Stimulated activated CD4-positive, alpha-beta T cell treated with anti-CD3 and anti-CD28 coated beads, TNF-alpha, amount 100 ng/mL, for 4 hours (primary cell): ENCODE results near the gene OR9A2.
"Not testable (repeated sequence)": the region's sequence is repeated elsewhere in the genome, so short reads cannot be mapped to it uniquely, and the experiment has no call there.

Source experiments
- DNase-seq, 3 experiments: peaks; one replicate each; pipeline ENCODE4 v3.0.0-alpha.2; 2020; ENCODE audit warnings: low read depth in 3 of 3

The OR9A2 gene

GRCh38 chr7:143018931-143019330, 8.0 kb downstream of the OR9A2 start:
- no peak for DNase-seq

GRCh38 chr7:143016996-143017395, 9.9 kb downstream of the OR9A2 start:
- no peak for DNase-seq

- DNase-seq = no peak
These were observed 10.9 kb downstream of the OR9A2 start for GRCh38 chr7:143015926-143016490.

GRCh38 chr7:143015084-143015483, 11.8 kb downstream of the OR9A2 start:
- DNase-seq = no peak

- no peak for DNase-seq
These were observed 13.0 kb downstream of the OR9A2 start for GRCh38 chr7:143013893-143014292.

GRCh38 chr7:143013473-143013872, 13.5 kb downstream of the OR9A2 start:
- no peak for DNase-seq

GRCh38 chr7:143012409-143012808, 14.5 kb downstream of the OR9A2 start:
- no peak for DNase-seq

- no peak for DNase-seq
These were observed 14.9 kb downstream of the OR9A2 start for GRCh38 chr7:143012001-143012400.

GRCh38 chr7:143008007-143008901, 18.7 kb downstream of the OR9A2 start:
- peak; percentile 67 to 72 (median 68) for DNase-seq

- DNase-seq = no peak
These were observed 21.2 kb downstream of the OR9A2 start for GRCh38 chr7:143005632-143006260.

GRCh38 chr7:143003393-143004051, 23.4 kb downstream of the OR9A2 start:
- peak in 1 of 3 experiments; percentile 3 for DNase-seq

- DNase-seq = no peak
These were observed 24.0 kb downstream of the OR9A2 start for GRCh38 chr7:143002898-143003297.

GRCh38 chr7:143002106-143002505, 24.8 kb downstream of the OR9A2 start:
- DNase-seq = no peak

GRCh38 chr7:143000648-143001047, 26.3 kb downstream of the OR9A2 start:
- no peak for DNase-seq

GRCh38 chr7:142999793-143000192, 27.1 kb downstream of the OR9A2 start:
- DNase-seq = no peak

GRCh38 chr7:142998966-142999365, 28.0 kb downstream of the OR9A2 start:
- no peak for DNase-seq

GRCh38 chr7:142997456-142997989, 29.4 kb downstream of the OR9A2 start:
- DNase-seq = no peak

GRCh38 chr7:142992427-142992826, 34.5 kb downstream of the OR9A2 start:
- DNase-seq = no peak

GRCh38 chr7:142984297-142984696, 42.6 kb downstream of the OR9A2 start:
- no peak for DNase-seq

GRCh38 chr7:142983825-142984224, 43.1 kb downstream of the OR9A2 start:
- no peak for DNase-seq

GRCh38 chr7:142978402-142978801, 48.5 kb downstream of the OR9A2 start:
- not testable (repeated sequence) for DNase-seq
